ENCODE results near the gene PLCD1.
A peak's percentile ranks its signal among the peaks of the same experiment; 100 is the strongest.
"Not testable (repeated sequence)": the region's sequence is repeated elsewhere in the genome, so short reads cannot be mapped to it uniquely, and the experiment has no call there.

PLCD1 gene

GRCh38 chr3:38038447-38038911, 9.0 kb upstream of the PLCD1 start:
- H3K4me1 ChIP-seq (ENCODE audit: control insufficient read depth, insufficient read depth, low read length, unreplicated experiment): peaks cover 11% of the 10 kb centered on the region
- H3K4me3 ChIP-seq (ENCODE audit: low read depth, low read length): peak overlapping the region; percentile 73; the same call in 1 of the 2 replicates
- no peaks in the 10 kb centered on the region for H3K79me2 ChIP-seq (ENCODE audit: control insufficient read depth, insufficient read depth, low read length, unreplicated experiment)
- H3K27ac ChIP-seq (ENCODE audit: low read depth, low read length): no peak overlapping the region
- H2AFZ ChIP-seq (ENCODE audit: low read length, unreplicated experiment): peak overlapping the region; percentile 7
- H3K36me3 ChIP-seq (ENCODE audit: insufficient read depth, low read length): no peaks in the 10 kb centered on the region
- peaks cover 18% of the 10 kb centered on the region for H3K27me3 ChIP-seq (ENCODE audit: insufficient read depth, low read length)

- Histone ChIP-seq H3K4me3 (ENCODE audit: low read depth, low read length) (no peak overlapping the region), H3K27ac (ENCODE audit: low read depth, low read length) (no peak overlapping the region), H3K27me3 (ENCODE audit: insufficient read depth, low read length) (peaks cover 18% of the 10 kb centered on the region), H3K4me1 (ENCODE audit: control insufficient read depth, insufficient read depth, low read length, unreplicated experiment) (peaks cover 15% of the 10 kb centered on the region), H3K79me2 (ENCODE audit: control insufficient read depth, insufficient read depth, low read length, unreplicated experiment) (no peaks in the 10 kb centered on the region), H3K36me3 (ENCODE audit: insufficient read depth, low read length) (no peaks in the 10 kb centered on the region), H2AFZ (ENCODE audit: low read length, unreplicated experiment) (no peak overlapping the region)
Observed at GRCh38 chr3:38036906-38037305, 7.5 kb upstream of the PLCD1 start.

- H2AFZ ChIP-seq (ENCODE audit: low read length, unreplicated experiment): no peak overlapping the region
Observed at GRCh38 chr3:38036286-38036685, 6.8 kb upstream of the PLCD1 start.

GRCh38 chr3:38034335-38034734, 4.9 kb upstream of the PLCD1 start:
- H3K79me2 ChIP-seq (ENCODE audit: control insufficient read depth, insufficient read depth, low read length, unreplicated experiment); H3K36me3 ChIP-seq (ENCODE audit: insufficient read depth, low read length); H3K27me3 ChIP-seq (ENCODE audit: insufficient read depth, low read length); H3K4me3 ChIP-seq (ENCODE audit: low read depth, low read length); H2AFZ ChIP-seq (ENCODE audit: low read length, unreplicated experiment); H3K27ac ChIP-seq (ENCODE audit: low read depth, low read length): not testable (repeated sequence)
- H3K4me1 ChIP-seq (ENCODE audit: control insufficient read depth, insufficient read depth, low read length, unreplicated experiment): peaks cover 31% of the 10 kb centered on the region

More at GRCh38 chr3:38036286-38036685, 6.8 kb upstream of the PLCD1 start:
- Histone ChIP-seq H3K36me3 (ENCODE audit: insufficient read depth, low read length) (no peaks in the 10 kb centered on the region), H3K4me1 (ENCODE audit: control insufficient read depth, insufficient read depth, low read length, unreplicated experiment) (peaks cover 22% of the 10 kb centered on the region), H3K4me3 (ENCODE audit: low read depth, low read length) (no peak overlapping the region), H3K79me2 (ENCODE audit: control insufficient read depth, insufficient read depth, low read length, unreplicated experiment) (no peaks in the 10 kb centered on the region), H3K27me3 (ENCODE audit: insufficient read depth, low read length) (peaks cover 18% of the 10 kb centered on the region), H3K27ac (ENCODE audit: low read depth, low read length) (no peak overlapping the region)

GRCh38 chr3:38033586-38033985, 4.1 kb upstream of the PLCD1 start:
- H3K79me2 ChIP-seq (ENCODE audit: control insufficient read depth, insufficient read depth, low read length, unreplicated experiment); H3K27ac ChIP-seq (ENCODE audit: low read depth, low read length); H3K4me3 ChIP-seq (ENCODE audit: low read depth, low read length); H3K27me3 ChIP-seq (ENCODE audit: insufficient read depth, low read length); H2AFZ ChIP-seq (ENCODE audit: low read length, unreplicated experiment); H3K36me3 ChIP-seq (ENCODE audit: insufficient read depth, low read length): not testable (repeated sequence)
- H3K4me1 ChIP-seq (ENCODE audit: control insufficient read depth, insufficient read depth, low read length, unreplicated experiment): peaks cover 26% of the 10 kb centered on the region

- Histone ChIP-seq H3K79me2 (ENCODE audit: control insufficient read depth, insufficient read depth, low read length, unreplicated experiment) (no peaks in the 10 kb centered on the region), H3K27ac (ENCODE audit: low read depth, low read length) (no peak overlapping the region), H2AFZ (ENCODE audit: low read length, unreplicated experiment) (no peak overlapping the region), H3K4me3 (ENCODE audit: low read depth, low read length) (no peak overlapping the region), H3K36me3 (ENCODE audit: insufficient read depth, low read length) (no peaks in the 10 kb centered on the region), H3K4me1 (ENCODE audit: control insufficient read depth, insufficient read depth, low read length, unreplicated experiment) (peaks cover 25% of the 10 kb centered on the region), H3K27me3 (ENCODE audit: insufficient read depth, low read length) (no peaks in the 10 kb centered on the region)
Observed at GRCh38 chr3:38032328-38032865, 3.0 kb upstream of the PLCD1 start.

- Histone ChIP-seq H2AFZ (ENCODE audit: low read length, unreplicated experiment) (peak overlapping the region; percentile 91), H3K27me3 (ENCODE audit: insufficient read depth, low read length) (no peaks in the 10 kb centered on the region), H3K36me3 (ENCODE audit: insufficient read depth, low read length) (no peaks in the 10 kb centered on the region), H3K4me3 (ENCODE audit: low read depth, low read length) (peak overlapping the region; percentile 43), H3K79me2 (ENCODE audit: control insufficient read depth, insufficient read depth, low read length, unreplicated experiment) (no peaks in the 10 kb centered on the region), H3K4me1 (ENCODE audit: control insufficient read depth, insufficient read depth, low read length, unreplicated experiment) (peaks cover 25% of the 10 kb centered on the region), H3K27ac (ENCODE audit: low read depth, low read length) (peak overlapping the region; percentile 65)
Observed at GRCh38 chr3:38031022-38031994, 1.9 kb upstream of the PLCD1 start.

GRCh38 chr3:38030126-38031021, 932 bp upstream of the PLCD1 start:
- peak overlapping the region; percentile 65 for H3K27ac ChIP-seq (ENCODE audit: low read depth, low read length)
- H3K4me3 ChIP-seq (ENCODE audit: low read depth, low read length): peak overlapping the region; percentile 80
- H3K79me2 ChIP-seq (ENCODE audit: control insufficient read depth, insufficient read depth, low read length, unreplicated experiment): no peaks in the 10 kb centered on the region
- peaks cover 30% of the 10 kb centered on the region for H3K4me1 ChIP-seq (ENCODE audit: control insufficient read depth, insufficient read depth, low read length, unreplicated experiment)
- no peaks in the 10 kb centered on the region for H3K36me3 ChIP-seq (ENCODE audit: insufficient read depth, low read length)
- H3K27me3 ChIP-seq (ENCODE audit: insufficient read depth, low read length): no peaks in the 10 kb centered on the region
- peak overlapping the region; percentile 55 for H2AFZ ChIP-seq (ENCODE audit: low read length, unreplicated experiment)

GRCh38 chr3:38028621-38029361, 651 bp downstream of the PLCD1 start:
- H3K79me2 ChIP-seq (ENCODE audit: control insufficient read depth, insufficient read depth, low read length, unreplicated experiment): no peaks in the 10 kb centered on the region
- no peaks in the 10 kb centered on the region for H3K27me3 ChIP-seq (ENCODE audit: insufficient read depth, low read length)
- H3K27ac ChIP-seq (ENCODE audit: low read depth, low read length): no peak overlapping the region
- no peaks in the 10 kb centered on the region for H3K36me3 ChIP-seq (ENCODE audit: insufficient read depth, low read length)
- peaks cover 31% of the 10 kb centered on the region for H3K4me1 ChIP-seq (ENCODE audit: control insufficient read depth, insufficient read depth, low read length, unreplicated experiment)
- peak overlapping the region; percentile 80 for H3K4me3 ChIP-seq (ENCODE audit: low read depth, low read length)
- H2AFZ ChIP-seq (ENCODE audit: low read length, unreplicated experiment): no peak overlapping the region

Data from ACC112 (cell line).